B cell (primary cell): ENCODE measurements around the gene RPH3AL.

Source experiments
- CTCF ChIP-seq: fragments of 200-600 bp; IDR thresholded peaks from one replicate; pipeline ENCODE4 v1.8.0; 2022; ENCODE audit warnings: antibody characterized with exemption, mild to moderate bottlenecking
- EZH2 ChIP-seq: IDR thresholded peaks from 2 replicates; pipeline ENCODE4 v1.6.1; 2012; ENCODE audit warnings: borderline replicate concordance, low read depth, mild to moderate bottlenecking, moderate library complexity, low read length; ENCODE audit not compliant: insufficient read depth, poor library complexity, severe bottlenecking

GRCh38 chr17:172401-172800 is 180.2 kb downstream of the RPH3AL start:
- TF ChIP-seq EZH2 (no peak), CTCF (no peak)
